Astrocyte (in vitro differentiated cells and primary cell): ENCODE measurements around the gene TBCB.

Source experiments
- EZH2 ChIP-seq: IDR thresholded peaks from 2 replicates; pipeline ENCODE4 v1.6.1; 2012; ENCODE audit warnings: mild to moderate bottlenecking, low read length, inconsistent platforms; ENCODE audit not compliant: insufficient read depth
- TF ChIP-seq, protein P1 (sequence below): IDR thresholded peaks from 2 replicates; pipeline ENCODE4 v1.5.1; 2011; ENCODE audit warnings: low read depth, mild to moderate bottlenecking, inconsistent platforms, low read length, moderate library complexity; ENCODE audit not compliant: insufficient read depth

DNA sequence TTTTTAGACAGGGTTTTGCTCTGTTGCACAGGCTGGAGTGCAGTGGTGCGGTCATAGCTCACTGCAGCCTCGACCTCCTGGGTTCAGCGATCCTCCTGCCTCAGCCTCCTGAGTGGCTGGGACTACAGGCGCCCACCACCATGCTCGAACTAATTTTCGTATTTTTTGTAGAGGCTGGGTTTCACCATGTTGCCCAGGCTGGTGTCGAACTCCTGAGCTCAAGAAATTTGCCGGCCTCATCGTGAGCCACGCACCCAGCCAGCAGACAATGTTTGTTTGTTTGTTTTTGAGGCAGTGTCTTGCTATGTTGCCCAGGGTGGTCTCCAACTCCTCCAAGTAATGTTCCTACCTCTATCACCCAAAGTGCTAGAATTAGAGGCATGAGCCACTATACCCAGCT lies 37.9 kb downstream of the TBCB start:
- TF ChIP-seq, protein P1, sequence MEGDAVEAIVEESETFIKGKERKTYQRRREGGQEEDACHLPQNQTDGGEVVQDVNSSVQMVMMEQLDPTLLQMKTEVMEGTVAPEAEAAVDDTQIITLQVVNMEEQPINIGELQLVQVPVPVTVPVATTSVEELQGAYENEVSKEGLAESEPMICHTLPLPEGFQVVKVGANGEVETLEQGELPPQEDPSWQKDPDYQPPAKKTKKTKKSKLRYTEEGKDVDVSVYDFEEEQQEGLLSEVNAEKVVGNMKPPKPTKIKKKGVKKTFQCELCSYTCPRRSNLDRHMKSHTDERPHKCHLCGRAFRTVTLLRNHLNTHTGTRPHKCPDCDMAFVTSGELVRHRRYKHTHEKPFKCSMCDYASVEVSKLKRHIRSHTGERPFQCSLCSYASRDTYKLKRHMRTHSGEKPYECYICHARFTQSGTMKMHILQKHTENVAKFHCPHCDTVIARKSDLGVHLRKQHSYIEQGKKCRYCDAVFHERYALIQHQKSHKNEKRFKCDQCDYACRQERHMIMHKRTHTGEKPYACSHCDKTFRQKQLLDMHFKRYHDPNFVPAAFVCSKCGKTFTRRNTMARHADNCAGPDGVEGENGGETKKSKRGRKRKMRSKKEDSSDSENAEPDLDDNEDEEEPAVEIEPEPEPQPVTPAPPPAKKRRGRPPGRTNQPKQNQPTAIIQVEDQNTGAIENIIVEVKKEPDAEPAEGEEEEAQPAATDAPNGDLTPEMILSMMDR: no peak
- TF ChIP-seq EZH2: no peak
